Measurements from ENCODE around the gene KNOP1. TPM values are rescaled to one million over a fixed set of nuclear protein-coding genes. Genes with fewer than 3 reads are reported as not detected.

KNOP1 gene
- total RNA-seq, 1 experiment from 2014 or later = 93.9 TPM

GRCh38 chr16:19766554-19766884 is 48.5 kb upstream of the KNOP1 start:
- no peak overlapping the region for H2AK5ac ChIP-seq (ENCODE audit: insufficient read length, low read length)
- H3K9me3 ChIP-seq (ENCODE audit: control insufficient read depth, low read depth, low read length) = no peaks in the 10 kb centered on the region
- no peak overlapping the region for H4K91ac ChIP-seq (ENCODE audit: insufficient read length, low read depth, low read length)
- no peak overlapping the region for H3K23ac ChIP-seq (ENCODE audit: insufficient read length, low read depth, low read length)
- no peak overlapping the region for H2BK12ac ChIP-seq (ENCODE audit: insufficient read length, low read depth, low read length)
- no peak overlapping the region for H2AFZ ChIP-seq (ENCODE audit: low read length)
- Mint-ChIP-seq H3K4me3 (no peak overlapping the region), H3K27ac (no peak overlapping the region), H3K9me3 (peaks cover 14% of the 10 kb centered on the region in 2 experiments), H3K36me3 (ENCODE audit: insufficient read depth in 1 of 3, low read depth in 3 of 3) (peaks cover 10 to 26% (median 14%) of the 10 kb centered on the region in 3 experiments), H3K4me1 (peaks cover 7 to 11% of the 10 kb centered on the region in 2 experiments), H3K27me3 (ENCODE audit: low read depth) (no peaks in the 10 kb centered on the region)
- no peak overlapping the region for H3K27ac ChIP-seq (ENCODE audit: insufficient read length, low read depth, low read length)
- no peak overlapping the region for H2BK20ac ChIP-seq (ENCODE audit: low read depth, low read length, poor library complexity, severe bottlenecking)
- H4K5ac ChIP-seq (ENCODE audit: insufficient read length, low read depth, low read length) = no peak overlapping the region
- TF ChIP-seq CTCF (conservative IDR thresholded peaks at IDR 0.05) = no peak
- H3K9ac ChIP-seq (ENCODE audit: extremely low read depth, insufficient read length, low read length) = no peak overlapping the region
- no peak for DNase-seq
- no peak overlapping the region for H3T11ph ChIP-seq (ENCODE audit: low read length)
- H2BK15ac ChIP-seq (ENCODE audit: low read depth, low read length) = no peak overlapping the region
- no peaks in the 10 kb centered on the region for H3K79me1 ChIP-seq (ENCODE audit: insufficient read depth, low read depth, low read length, poor library complexity, severe bottlenecking)
- no peaks in the 10 kb centered on the region for H3K23me2 ChIP-seq (ENCODE audit: insufficient read length, low read depth, low read length, poor library complexity, severe bottlenecking)
- no peak overlapping the region for H3K4me2 ChIP-seq (ENCODE audit: insufficient read depth, insufficient read length, low read length)
- H2BK5ac ChIP-seq (ENCODE audit: insufficient read length, low read length) = no peak overlapping the region
- H3K4me1 ChIP-seq (ENCODE audit: insufficient read depth, low read length) = peaks cover 4% of the 10 kb centered on the region; the same call in 1 of the 2 replicates
- H2BK120ac ChIP-seq (ENCODE audit: low read depth, low read length, poor library complexity, severe bottlenecking) = no peak overlapping the region
- WGBS (ENCODE audit: extremely low coverage, insufficient read length, low lambda C conversion rate) = no CpG with 5 or more reads among the region's 3 CpGs
- H4K20me1 ChIP-seq (ENCODE audit: control insufficient read depth, insufficient read depth, insufficient read length) = no peaks in the 10 kb centered on the region
- H3K4ac ChIP-seq (ENCODE audit: low read depth, low read length) = no peak overlapping the region
- H3K14ac ChIP-seq (ENCODE audit: insufficient read depth, low read length) = no peak overlapping the region
- no peak overlapping the region for H4K8ac ChIP-seq (replicated peaks; ENCODE audit: insufficient read length, low read depth, low read length)
- no peak overlapping the region for H3K18ac ChIP-seq (ENCODE audit: insufficient read length, low read depth, low read length)
- no peaks in the 10 kb centered on the region for H3K79me2 ChIP-seq (ENCODE audit: insufficient read depth, low read length)
- H3K56ac ChIP-seq (ENCODE audit: insufficient read length, low read depth, low read length) = no peak overlapping the region
- H3K27me3 ChIP-seq (ENCODE audit: insufficient read depth, low read length) = no peaks in the 10 kb centered on the region
